Measurements from ENCODE around the gene ARL4A. TPM values are rescaled to one million over a fixed set of nuclear protein-coding genes. Genes with fewer than 3 reads are reported as not detected.

ARL4A gene
- total RNA-seq, 2 experiments from 2014 or later, result 10.8 to 11.3 TPM

DNA sequence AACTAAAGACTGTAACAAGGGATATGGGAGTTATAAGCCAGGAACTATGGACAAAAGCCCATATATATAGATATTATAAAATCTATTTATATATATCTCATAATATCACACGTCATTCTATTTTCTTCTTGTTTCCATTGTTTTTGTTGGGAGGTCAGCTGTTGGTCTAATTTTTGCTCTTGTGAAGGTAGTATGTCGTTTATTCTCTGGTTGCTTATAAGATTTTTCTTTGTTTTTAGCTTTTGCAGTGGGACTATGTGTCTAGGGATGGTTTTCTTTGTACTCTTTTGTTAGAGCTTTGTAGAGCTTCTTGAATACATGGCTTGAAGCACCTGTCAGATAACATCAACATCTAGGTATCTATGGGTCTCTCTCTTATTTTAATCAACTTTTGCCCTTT, 14.0 kb downstream of the ARL4A start:
- H3K27me3 Mint-ChIP-seq, result no peaks in the 10 kb centered on the region
- H3K4me1 Mint-ChIP-seq (ENCODE audit: low read depth), result no peaks in the 10 kb centered on the region
- TF ChIP-seq, protein P1, sequence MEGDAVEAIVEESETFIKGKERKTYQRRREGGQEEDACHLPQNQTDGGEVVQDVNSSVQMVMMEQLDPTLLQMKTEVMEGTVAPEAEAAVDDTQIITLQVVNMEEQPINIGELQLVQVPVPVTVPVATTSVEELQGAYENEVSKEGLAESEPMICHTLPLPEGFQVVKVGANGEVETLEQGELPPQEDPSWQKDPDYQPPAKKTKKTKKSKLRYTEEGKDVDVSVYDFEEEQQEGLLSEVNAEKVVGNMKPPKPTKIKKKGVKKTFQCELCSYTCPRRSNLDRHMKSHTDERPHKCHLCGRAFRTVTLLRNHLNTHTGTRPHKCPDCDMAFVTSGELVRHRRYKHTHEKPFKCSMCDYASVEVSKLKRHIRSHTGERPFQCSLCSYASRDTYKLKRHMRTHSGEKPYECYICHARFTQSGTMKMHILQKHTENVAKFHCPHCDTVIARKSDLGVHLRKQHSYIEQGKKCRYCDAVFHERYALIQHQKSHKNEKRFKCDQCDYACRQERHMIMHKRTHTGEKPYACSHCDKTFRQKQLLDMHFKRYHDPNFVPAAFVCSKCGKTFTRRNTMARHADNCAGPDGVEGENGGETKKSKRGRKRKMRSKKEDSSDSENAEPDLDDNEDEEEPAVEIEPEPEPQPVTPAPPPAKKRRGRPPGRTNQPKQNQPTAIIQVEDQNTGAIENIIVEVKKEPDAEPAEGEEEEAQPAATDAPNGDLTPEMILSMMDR (IDR thresholded peaks at IDR 0.05), result no peak
- ChIA-PET POLR2A (interaction anchor here (0.6 kb wide), 1 partner anchor 14 kb away, joined by 4 read pairs; the partner anchor contains the start of gene ARL4A), CTCF (interaction anchor here (0.9 kb wide), 1 partner anchor 12 kb away, joined by 3 read pairs; no protein-coding TSS in a partner anchor)
- H3K27ac Mint-ChIP-seq, result no peak overlapping the region
- ATAC-seq (no peak), DNase-seq (no peak)
- intact Hi-C loops (cut with micrococcal nuclease), result no loop called here
- peaks cover 2% of the 10 kb centered on the region for H3K36me3 Mint-ChIP-seq (ENCODE audit: low read depth)
- H3K4me3 Mint-ChIP-seq, result no peak overlapping the region
- peaks cover 4% of the 10 kb centered on the region for H3K9me3 Mint-ChIP-seq

GRCh38 chr7:12703881-12704280, 16.4 kb downstream of the ARL4A start:
- ATAC-seq (no peak), DNase-seq (no peak)
- H3K27ac Mint-ChIP-seq, result no peak overlapping the region
- TF ChIP-seq, protein P1 (IDR thresholded peaks at IDR 0.05), result no peak
- H3K27me3 Mint-ChIP-seq, result no peaks in the 10 kb centered on the region
- ChIA-PET POLR2A (no interaction called here), CTCF (interaction anchor here (2.0 kb wide), 1 partner anchor 17 kb away, joined by 6 read pairs; the partner anchor contains the start of gene ARL4A)
- peaks cover 2% of the 10 kb centered on the region for H3K36me3 Mint-ChIP-seq (ENCODE audit: low read depth)
- no peaks in the 10 kb centered on the region for H3K4me1 Mint-ChIP-seq (ENCODE audit: low read depth)
- peaks cover 4% of the 10 kb centered on the region for H3K9me3 Mint-ChIP-seq
- intact Hi-C loops (cut with micrococcal nuclease), result no loop called here
- H3K4me3 Mint-ChIP-seq, result no peak overlapping the region

GRCh38 chr7:12705878-12706277, 18.4 kb downstream of the ARL4A start:
- Mint-ChIP-seq H3K36me3 (ENCODE audit: low read depth) (peaks cover 2% of the 10 kb centered on the region), H3K4me3 (no peak overlapping the region), H3K27me3 (no peaks in the 10 kb centered on the region), H3K9me3 (peaks cover 4% of the 10 kb centered on the region), H3K27ac (no peak overlapping the region), H3K4me1 (ENCODE audit: low read depth) (no peaks in the 10 kb centered on the region)
- TF ChIP-seq, protein P1 (IDR thresholded peaks at IDR 0.05), result no peak
- intact Hi-C loops (cut with micrococcal nuclease), result no loop called here
- POLR2A ChIA-PET, result no interaction called here
- CTCF ChIA-PET, result no interaction called here
- DNase-seq, result no peak
- ATAC-seq, result no peak

- Mint-ChIP-seq H3K27ac (no peak overlapping the region), H3K9me3 (no peaks in the 10 kb centered on the region), H3K4me1 (ENCODE audit: low read depth) (no peaks in the 10 kb centered on the region), H3K36me3 (ENCODE audit: low read depth) (no peaks in the 10 kb centered on the region), H3K4me3 (no peak overlapping the region), H3K27me3 (no peaks in the 10 kb centered on the region)
- intact Hi-C loops (cut with micrococcal nuclease), result no loop called here
- TF ChIP-seq, protein P1 (IDR thresholded peaks at IDR 0.05), result no peak
- no peak for DNase-seq
- ChIA-PET POLR2A (no interaction called here), CTCF (interaction anchor here (1.0 kb wide), 1 partner anchor 21 kb away, joined by 3 read pairs; no protein-coding TSS in a partner anchor)
- ATAC-seq, result no peak
These were observed 19.6 kb downstream of the ARL4A start for GRCh38 chr7:12706900-12707536.

DNA sequence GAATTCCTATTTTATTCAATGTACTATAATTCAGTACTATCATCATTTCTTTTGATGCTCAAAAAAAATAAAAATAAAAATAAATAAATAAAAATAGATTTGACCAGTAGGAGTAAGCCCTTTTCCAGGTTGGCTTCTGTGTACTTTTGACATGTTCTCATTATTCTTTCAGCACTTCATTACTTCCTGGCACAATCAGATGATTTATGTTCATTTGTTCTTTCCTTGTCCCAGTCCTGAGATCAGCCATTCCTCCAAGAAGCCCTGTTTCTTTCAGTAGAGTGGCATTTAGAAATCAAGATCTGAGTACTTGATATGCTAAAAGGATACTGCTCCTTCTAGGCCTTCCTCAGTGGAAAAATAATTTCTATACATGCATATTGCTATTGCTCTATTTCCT, 20.9 kb downstream of the ARL4A start:
- H3K27me3 Mint-ChIP-seq, result no peaks in the 10 kb centered on the region
- intact Hi-C loops (cut with micrococcal nuclease), result no loop called here
- no peak for DNase-seq
- CTCF ChIA-PET, result interaction anchor here (3.0 kb wide), 1 partner anchor 22 kb away, joined by 10 read pairs; no protein-coding TSS in a partner anchor
- H3K36me3 Mint-ChIP-seq (ENCODE audit: low read depth), result no peaks in the 10 kb centered on the region
- TF ChIP-seq, protein P1 (IDR thresholded peaks at IDR 0.05), result no peak
- POLR2A ChIA-PET, result no interaction called here
- no peak for ATAC-seq
- H3K4me3 Mint-ChIP-seq, result no peak overlapping the region
- H3K27ac Mint-ChIP-seq, result no peak overlapping the region
- no peaks in the 10 kb centered on the region for H3K9me3 Mint-ChIP-seq
- H3K4me1 Mint-ChIP-seq (ENCODE audit: low read depth), result no peaks in the 10 kb centered on the region
